ENCODE measurements around the gene RHOC. TPM values are rescaled to one million over a fixed set of nuclear protein-coding genes. Genes with fewer than 3 reads are reported as not detected.
"Not testable (repeated sequence)": the region's sequence is repeated elsewhere in the genome, so short reads cannot be mapped to it uniquely, and the experiment has no call there.

The RHOC gene
- polyA plus RNA-seq, 1 of the 3 experiments (the other 2 are of a cell fraction) = 1,028 TPM

DNA sequence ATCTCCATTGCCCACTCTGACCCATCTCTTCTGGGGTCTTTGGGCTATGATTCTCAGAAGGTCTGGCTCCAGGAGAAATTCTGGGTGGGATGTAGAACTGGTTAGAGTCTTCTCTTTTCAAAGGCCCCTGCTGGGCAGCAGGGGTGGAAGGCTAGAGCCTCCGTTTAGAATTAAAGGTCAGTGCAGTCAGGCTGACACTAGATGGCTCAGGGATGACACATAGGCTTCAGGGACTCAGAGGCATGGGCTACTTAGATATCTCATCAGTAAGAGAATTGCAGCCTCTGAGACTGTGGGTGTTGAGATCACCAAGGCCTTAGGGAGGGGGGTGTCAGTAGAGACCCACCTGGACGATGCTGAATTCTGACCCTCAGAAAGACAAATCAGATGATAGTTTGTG, 20.8 kb upstream of the RHOC start:
- H3K27me3 ChIP-seq (ENCODE audit: insufficient read depth) = no peaks in the 10 kb centered on the region
- CTCF ChIA-PET = interaction anchor here (0.6 to 3.9 kb wide), 4 partner anchors 11 to 77 kb away, joined by 3 to 47 read pairs (median 20); partner anchors contain the start of gene PPM1J
- H3K4me3 ChIP-seq (ENCODE audit: low read depth in 2 of 2, low read length in 1 of 2) = no peak overlapping the region
- H3F3A ChIP-seq (replicated peaks; ENCODE audit: insufficient read depth) = no peaks in the 10 kb centered on the region
- WGBS (ENCODE audit: low lambda C conversion rate) = 35% methylated on average over 2 of the region's 2 CpGs
- H3K4me2 ChIP-seq = no peak overlapping the region
- DNase-seq = no peak
- H3K9me3 ChIP-seq = no peaks in the 10 kb centered on the region
- no peaks in the 10 kb centered on the region for H3K79me2 ChIP-seq (ENCODE audit: insufficient read depth)
- no peak for TF ChIP-seq GATA2 (CRISPR knock-in tag; IDR thresholded peaks at IDR 0.05)
- TF ChIP-seq TEAD4 (IDR thresholded peaks at IDR 0.05; ENCODE audit: borderline replicate concordance, insufficient read depth) = no peak
- TF ChIP-seq ELF1 (IDR thresholded peaks at IDR 0.05) = no peak
- peak; percentile 8; the same call in 1 of the 2 replicates for TF ChIP-seq RAD21 (IDR thresholded peaks at IDR 0.05; ENCODE audit: low read length)
- TF ChIP-seq, protein P1, sequence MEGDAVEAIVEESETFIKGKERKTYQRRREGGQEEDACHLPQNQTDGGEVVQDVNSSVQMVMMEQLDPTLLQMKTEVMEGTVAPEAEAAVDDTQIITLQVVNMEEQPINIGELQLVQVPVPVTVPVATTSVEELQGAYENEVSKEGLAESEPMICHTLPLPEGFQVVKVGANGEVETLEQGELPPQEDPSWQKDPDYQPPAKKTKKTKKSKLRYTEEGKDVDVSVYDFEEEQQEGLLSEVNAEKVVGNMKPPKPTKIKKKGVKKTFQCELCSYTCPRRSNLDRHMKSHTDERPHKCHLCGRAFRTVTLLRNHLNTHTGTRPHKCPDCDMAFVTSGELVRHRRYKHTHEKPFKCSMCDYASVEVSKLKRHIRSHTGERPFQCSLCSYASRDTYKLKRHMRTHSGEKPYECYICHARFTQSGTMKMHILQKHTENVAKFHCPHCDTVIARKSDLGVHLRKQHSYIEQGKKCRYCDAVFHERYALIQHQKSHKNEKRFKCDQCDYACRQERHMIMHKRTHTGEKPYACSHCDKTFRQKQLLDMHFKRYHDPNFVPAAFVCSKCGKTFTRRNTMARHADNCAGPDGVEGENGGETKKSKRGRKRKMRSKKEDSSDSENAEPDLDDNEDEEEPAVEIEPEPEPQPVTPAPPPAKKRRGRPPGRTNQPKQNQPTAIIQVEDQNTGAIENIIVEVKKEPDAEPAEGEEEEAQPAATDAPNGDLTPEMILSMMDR (IDR thresholded peaks at IDR 0.05) = peak; percentile 26
- no peak for TF ChIP-seq MXI1 (IDR thresholded peaks at IDR 0.05; ENCODE audit: low read depth, low read length)
- TF ChIP-seq FOXM1 (IDR thresholded peaks at IDR 0.05; ENCODE audit: low read depth) = no peak
- no peak for TF ChIP-seq EZH2phosphoT487 (IDR thresholded peaks at IDR 0.05; ENCODE audit: borderline replicate concordance, low read depth)
- TF ChIP-seq, protein P2, sequence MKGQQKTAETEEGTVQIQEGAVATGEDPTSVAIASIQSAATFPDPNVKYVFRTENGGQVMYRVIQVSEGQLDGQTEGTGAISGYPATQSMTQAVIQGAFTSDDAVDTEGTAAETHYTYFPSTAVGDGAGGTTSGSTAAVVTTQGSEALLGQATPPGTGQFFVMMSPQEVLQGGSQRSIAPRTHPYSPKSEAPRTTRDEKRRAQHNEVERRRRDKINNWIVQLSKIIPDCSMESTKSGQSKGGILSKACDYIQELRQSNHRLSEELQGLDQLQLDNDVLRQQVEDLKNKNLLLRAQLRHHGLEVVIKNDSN (IDR thresholded peaks at IDR 0.05; ENCODE audit: borderline replicate concordance, low read depth) = no peak
- H3K4me1 ChIP-seq (ENCODE audit: control insufficient read depth in 1 of 2, insufficient read depth in 2 of 2, low read depth in 1 of 2, low read length in 1 of 2) = no peaks in the 10 kb centered on the region
- POLR2A ChIA-PET = no interaction called here
- H2AFZ ChIP-seq (ENCODE audit: low read depth) = no peak overlapping the region
- no peaks in the 10 kb centered on the region for H3K9me2 ChIP-seq
- H3K36me3 ChIP-seq (replicated peaks in 1 of 2; ENCODE audit: control insufficient read depth in 1 of 2, insufficient read depth in 2 of 2, low read length in 1 of 2) = no peaks in the 10 kb centered on the region
- no peak overlapping the region for H3K27ac ChIP-seq (ENCODE audit: low read depth in 2 of 2, low read length in 1 of 2)
- H3K9ac ChIP-seq = no peak overlapping the region
- no peaks in the 10 kb centered on the region for H4K20me1 ChIP-seq (ENCODE audit: insufficient read depth)

DNA sequence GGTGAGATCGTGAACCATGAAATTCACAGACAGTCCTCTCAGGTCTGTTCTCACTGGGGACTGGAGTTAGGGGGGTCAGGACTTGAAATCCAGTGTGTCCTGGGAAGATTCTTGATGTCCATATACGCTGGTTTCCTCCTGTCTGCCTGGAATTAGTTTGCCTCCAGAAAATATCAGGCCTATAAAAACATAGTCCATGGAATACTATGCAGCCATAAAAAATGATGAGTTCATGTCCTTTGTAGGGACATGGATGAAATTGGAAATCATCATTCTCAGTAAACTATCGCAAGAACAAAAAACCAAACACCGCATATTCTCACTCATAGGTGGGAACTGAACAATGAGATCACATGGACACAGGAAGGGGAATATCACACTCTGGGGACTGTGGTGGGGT, 17.3 kb upstream of the RHOC start:
- H3K9me3 ChIP-seq; H3K27me3 ChIP-seq (ENCODE audit: insufficient read depth); H4K20me1 ChIP-seq (ENCODE audit: insufficient read depth); DNase-seq; H3K27ac ChIP-seq (ENCODE audit: low read depth in 2 of 2, low read length in 1 of 2); H3K9ac ChIP-seq; H3K4me1 ChIP-seq (ENCODE audit: control insufficient read depth in 1 of 2, insufficient read depth in 2 of 2, low read depth in 1 of 2, low read length in 1 of 2); H3K4me2 ChIP-seq; POLR2A ChIA-PET; H3F3A ChIP-seq (replicated peaks; ENCODE audit: insufficient read depth); H2AFZ ChIP-seq (ENCODE audit: low read depth); H3K4me3 ChIP-seq (ENCODE audit: low read depth in 2 of 2, low read length in 1 of 2); H3K36me3 ChIP-seq (replicated peaks in 1 of 2; ENCODE audit: control insufficient read depth in 1 of 2, insufficient read depth in 2 of 2, low read length in 1 of 2); H3K9me2 ChIP-seq; H3K79me2 ChIP-seq (ENCODE audit: insufficient read depth): not testable (repeated sequence)
- WGBS (ENCODE audit: low lambda C conversion rate) = 86% methylated on average over 4 of the region's 4 CpGs
- CTCF ChIA-PET = interaction anchor here (11.8 kb wide), 1 partner anchor 79 kb away, joined by 754 read pairs; no protein-coding TSS in a partner anchor

DNA sequence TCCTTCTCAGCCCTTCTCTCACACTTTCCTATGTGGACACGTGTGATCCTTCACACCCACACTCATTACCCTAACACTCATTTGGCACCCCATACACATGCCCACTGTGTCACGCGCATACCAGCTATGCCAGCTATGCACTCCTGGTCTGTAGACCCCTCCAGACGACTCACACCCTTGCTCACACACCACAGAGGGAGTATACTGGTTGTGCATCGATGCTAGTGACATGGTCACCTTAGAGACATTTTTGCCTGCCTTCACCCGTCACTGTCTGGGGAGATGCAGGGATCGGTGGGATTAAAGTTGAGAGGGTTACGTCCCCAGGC, 16.5 kb upstream of the RHOC start:
- Histone ChIP-seq H3K9me3 (no peaks in the 10 kb centered on the region), H3K27ac (ENCODE audit: low read depth in 2 of 2, low read length in 1 of 2) (no peak overlapping the region), H3K79me2 (ENCODE audit: insufficient read depth) (no peaks in the 10 kb centered on the region), H3F3A (replicated peaks; ENCODE audit: insufficient read depth) (no peaks in the 10 kb centered on the region), H3K4me2 (no peak overlapping the region), H3K27me3 (ENCODE audit: insufficient read depth) (no peaks in the 10 kb centered on the region), H3K9ac (no peak overlapping the region), H4K20me1 (ENCODE audit: insufficient read depth) (no peaks in the 10 kb centered on the region), H3K4me3 (ENCODE audit: low read depth in 2 of 2, low read length in 1 of 2) (no peak overlapping the region), H2AFZ (ENCODE audit: low read depth) (no peak overlapping the region), H3K4me1 (ENCODE audit: control insufficient read depth in 1 of 2, insufficient read depth in 2 of 2, low read depth in 1 of 2, low read length in 1 of 2) (peaks cover 0 to 4% of the 10 kb centered on the region in 2 experiments; a peak in 1 of 4 replicates), H3K9me2 (no peaks in the 10 kb centered on the region), H3K36me3 (replicated peaks in 1 of 2; ENCODE audit: control insufficient read depth in 1 of 2, insufficient read depth in 2 of 2, low read length in 1 of 2) (no peaks in the 10 kb centered on the region)
- no peak for DNase-seq
- TF ChIP-seq ELF1 (IDR thresholded peaks at IDR 0.05) = no peak
- no peak for TF ChIP-seq RFX5 (IDR thresholded peaks at IDR 0.05; ENCODE audit: low read length)
- no peak for TF ChIP-seq TCF12 (IDR thresholded peaks at IDR 0.05)
- ChIA-PET POLR2A (no interaction called here), CTCF (interaction anchor here (4.8 to 11.8 kb wide), 2 partner anchors 10 to 80 kb away, joined by 21 to 754 read pairs; no protein-coding TSS in a partner anchor)
- WGBS (ENCODE audit: low lambda C conversion rate) = 86% methylated on average over 8 of the region's 8 CpGs

All from SK-N-SH (cell line).